RWPE2 (cell line): ENCODE results near the gene PGS1.

Experiments used
- ATAC-seq: fragments of 200-7000 bp; cut with Tn5 transposase; 3 replicates; pipeline ENCODE4 v1.9.1; 2021; ENCODE audit warnings: low read depth
- DNase-seq: peaks from one replicate; pipeline ENCODE4 v3.0.0-alpha.2; 2020; ENCODE audit warnings: low spot score
- H3K27ac ChIP-seq: fragments of 450-650 bp; 2 replicates; pipeline ENCODE4 v1.5.1; 2017; ENCODE audit warnings: mild to moderate bottlenecking; ENCODE audit not compliant: poor library complexity, severe bottlenecking
- H3K27me3 ChIP-seq: fragments of 250-450 bp; sonication (Bioruptor Pico); 2 replicates; pipeline ENCODE4 v1.5.1; 2021; ENCODE audit warnings: mild to moderate bottlenecking, moderate library complexity; ENCODE audit not compliant: insufficient read depth, poor library complexity, severe bottlenecking
- H3K36me3 ChIP-seq: fragments of 250-450 bp; sonication (Bioruptor Pico); 2 replicates; pipeline ENCODE4 v1.5.1; 2020; ENCODE audit warnings: low read depth, mild to moderate bottlenecking, moderate library complexity
- H3K4me1 ChIP-seq: fragments of 250-450 bp; sonication (Bioruptor Pico); 2 replicates; pipeline ENCODE4 v1.5.1; 2021; ENCODE audit warnings: mild to moderate bottlenecking, moderate library complexity; ENCODE audit not compliant: insufficient read depth, poor library complexity, severe bottlenecking
- H3K4me3 ChIP-seq: fragments of 250-450 bp; sonication (Bioruptor Pico); 2 replicates; pipeline ENCODE4 v1.5.1; 2021; ENCODE audit warnings: mild to moderate bottlenecking, moderate library complexity; ENCODE audit not compliant: severe bottlenecking
- H3K9me3 ChIP-seq: fragments of 250-450 bp; sonication (Bioruptor Pico); 2 replicates; pipeline ENCODE4 v1.5.1; 2021; ENCODE audit warnings: mild to moderate bottlenecking, moderate library complexity; ENCODE audit not compliant: severe bottlenecking
- TF ChIP-seq, protein P1 (sequence below): fragments of 450-650 bp; IDR thresholded peaks from one replicate; pipeline ENCODE4 v1.5.1; 2017; ENCODE audit warnings: mild to moderate bottlenecking, moderate library complexity; ENCODE audit not compliant: poor library complexity, severe bottlenecking

The PGS1 gene

DNA sequence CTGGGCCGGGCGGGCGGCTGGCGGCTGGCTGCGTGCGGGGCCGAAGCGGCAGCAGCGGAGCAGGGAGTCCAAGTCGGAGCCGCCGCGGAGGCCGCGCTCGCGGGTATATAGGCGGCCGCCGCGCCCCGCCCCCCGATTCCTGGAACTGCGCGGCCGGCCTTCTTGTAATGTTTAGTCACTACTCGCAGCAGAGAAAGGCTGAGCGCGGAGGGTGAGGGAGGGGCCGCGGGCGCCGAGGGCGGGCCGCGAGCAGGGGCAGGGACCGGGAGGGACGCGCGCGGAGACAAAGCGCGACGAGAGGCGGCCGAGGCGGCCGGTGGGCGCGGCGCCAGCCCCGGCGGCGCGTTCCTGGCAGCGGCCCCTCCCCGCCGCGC is 18.5 kb upstream of the PGS1 start, which contains the start of gene SOCS3:
TSS of gene SOCS3 (minus strand) at position 81 of the 374 bp plus-strand sequence. CDS start 982 bp downstream, outside the sequence.
- Histone ChIP-seq H3K27me3 (no peaks in the 10 kb centered on the region), H3K9me3 (no peaks in the 10 kb centered on the region), H3K36me3 (peaks cover 22% of the 10 kb centered on the region), H3K4me1 (peaks cover 27% of the 10 kb centered on the region), H3K27ac (peak within 1 kb of the TSS; percentile 60), H3K4me3 (peak within 1 kb of the TSS; percentile 83)
- DNase-seq: peak; percentile 96
- peak; percentile 57 for ATAC-seq
- TF ChIP-seq, protein P1, sequence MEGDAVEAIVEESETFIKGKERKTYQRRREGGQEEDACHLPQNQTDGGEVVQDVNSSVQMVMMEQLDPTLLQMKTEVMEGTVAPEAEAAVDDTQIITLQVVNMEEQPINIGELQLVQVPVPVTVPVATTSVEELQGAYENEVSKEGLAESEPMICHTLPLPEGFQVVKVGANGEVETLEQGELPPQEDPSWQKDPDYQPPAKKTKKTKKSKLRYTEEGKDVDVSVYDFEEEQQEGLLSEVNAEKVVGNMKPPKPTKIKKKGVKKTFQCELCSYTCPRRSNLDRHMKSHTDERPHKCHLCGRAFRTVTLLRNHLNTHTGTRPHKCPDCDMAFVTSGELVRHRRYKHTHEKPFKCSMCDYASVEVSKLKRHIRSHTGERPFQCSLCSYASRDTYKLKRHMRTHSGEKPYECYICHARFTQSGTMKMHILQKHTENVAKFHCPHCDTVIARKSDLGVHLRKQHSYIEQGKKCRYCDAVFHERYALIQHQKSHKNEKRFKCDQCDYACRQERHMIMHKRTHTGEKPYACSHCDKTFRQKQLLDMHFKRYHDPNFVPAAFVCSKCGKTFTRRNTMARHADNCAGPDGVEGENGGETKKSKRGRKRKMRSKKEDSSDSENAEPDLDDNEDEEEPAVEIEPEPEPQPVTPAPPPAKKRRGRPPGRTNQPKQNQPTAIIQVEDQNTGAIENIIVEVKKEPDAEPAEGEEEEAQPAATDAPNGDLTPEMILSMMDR: no peak

DNA sequence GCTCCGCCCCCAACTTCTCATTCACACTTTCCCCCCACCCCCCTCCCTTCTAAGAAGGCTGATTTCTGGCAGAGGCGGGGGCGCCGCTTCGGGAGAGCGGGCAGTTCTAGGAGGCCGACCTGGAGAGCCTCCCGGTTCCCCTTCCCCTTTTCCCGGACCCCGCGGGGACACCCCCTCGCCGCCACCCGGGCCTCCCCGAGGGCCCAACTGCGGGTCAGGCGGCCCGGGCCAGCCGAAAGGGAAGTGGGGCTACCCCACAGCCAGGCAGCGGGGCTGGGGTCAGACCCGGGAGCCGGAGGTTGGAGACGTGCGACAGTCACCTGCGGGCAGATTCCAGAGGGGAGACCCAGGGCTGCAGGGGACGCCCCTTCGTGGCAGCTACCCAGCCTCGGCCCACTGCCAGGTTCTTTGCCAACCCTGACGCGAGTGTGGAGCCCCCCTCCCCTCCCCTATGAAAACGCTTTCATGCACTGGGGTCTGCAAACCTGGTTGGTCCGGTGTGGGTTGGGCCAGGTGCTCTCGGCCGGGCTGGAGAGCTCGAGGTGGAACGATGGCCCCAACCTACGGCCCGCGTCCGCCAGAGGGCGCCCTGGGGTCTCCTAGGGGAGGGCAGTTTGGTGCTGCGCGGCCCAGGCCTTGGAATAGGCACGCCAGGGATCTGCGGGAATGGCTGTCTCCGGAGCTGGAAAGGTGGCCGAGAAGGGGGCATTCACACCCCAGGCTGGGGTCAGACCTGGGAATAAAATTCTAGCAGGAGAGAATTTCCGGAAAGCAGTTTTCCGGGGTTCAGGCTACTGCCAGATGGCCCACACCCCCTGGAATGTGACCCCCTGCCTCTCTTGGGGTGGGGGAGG is 17.9 kb upstream of the PGS1 start:
- H3K27ac ChIP-seq: peak overlapping the region; percentile 60
- DNase-seq: peak; percentile 93
- ATAC-seq: peak; percentile 69
- TF ChIP-seq, protein P1: peak; percentile 97
- peaks cover 22% of the 10 kb centered on the region for H3K36me3 ChIP-seq
- H3K4me3 ChIP-seq: peak overlapping the region; percentile 83
- H3K9me3 ChIP-seq: no peaks in the 10 kb centered on the region
- H3K4me1 ChIP-seq: peaks cover 27% of the 10 kb centered on the region
- no peaks in the 10 kb centered on the region for H3K27me3 ChIP-seq

DNA sequence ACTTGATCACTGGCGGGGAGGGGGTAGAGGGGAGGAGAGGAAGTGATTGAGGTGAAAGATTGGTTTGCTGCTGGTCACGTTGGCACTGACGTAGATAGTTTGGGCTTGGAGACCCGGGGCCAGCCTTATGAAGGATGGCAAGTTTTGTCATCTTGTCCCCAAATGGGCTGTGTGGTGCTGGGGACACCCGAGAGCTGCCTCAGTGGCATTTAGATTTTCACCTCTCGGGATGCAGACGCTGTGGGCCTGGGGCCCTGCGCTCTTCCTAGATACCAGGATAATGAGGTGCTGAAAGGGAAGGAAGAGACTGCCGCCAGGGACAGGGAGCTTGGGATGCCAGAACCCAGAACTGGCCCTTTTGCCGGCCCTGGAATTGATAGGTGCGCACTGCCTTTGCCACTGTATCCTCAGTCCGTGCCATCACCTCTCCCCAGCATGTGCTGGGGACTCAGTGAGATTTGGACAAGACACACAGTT is 17.2 kb upstream of the PGS1 start:
- Histone ChIP-seq H3K4me3 (no peak overlapping the region), H3K4me1 (peaks cover 21% of the 10 kb centered on the region), H3K27me3 (no peaks in the 10 kb centered on the region), H3K36me3 (peaks cover 22% of the 10 kb centered on the region), H3K27ac (no peak overlapping the region), H3K9me3 (no peaks in the 10 kb centered on the region)
- no peak for DNase-seq
- TF ChIP-seq, protein P1: no peak
- no peak for ATAC-seq

DNA sequence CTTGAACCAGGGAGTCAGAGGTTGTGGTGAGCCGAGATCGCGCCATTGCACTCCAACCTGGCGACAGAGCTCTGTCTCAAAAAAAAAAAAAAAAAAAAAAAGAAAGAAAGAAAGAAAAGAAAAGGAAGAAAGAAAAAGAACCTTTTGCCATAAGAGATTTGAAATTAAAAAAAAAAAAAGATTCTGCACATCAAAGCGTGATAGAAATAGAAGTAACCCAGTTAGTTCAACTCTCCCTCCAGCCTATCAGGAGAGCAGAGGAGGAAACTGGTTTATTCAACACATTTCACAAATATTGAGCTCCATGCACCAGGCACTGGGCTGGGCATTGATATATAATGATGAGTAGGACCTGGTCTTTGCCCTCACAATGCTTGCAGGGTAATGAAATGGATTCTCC is 16.2 kb upstream of the PGS1 start:
- TF ChIP-seq, protein P1: no peak
- DNase-seq: no peak
- H3K36me3 ChIP-seq: peaks cover 16% of the 10 kb centered on the region
- H3K27me3 ChIP-seq: no peaks in the 10 kb centered on the region
- no peak overlapping the region for H3K27ac ChIP-seq
- no peak for ATAC-seq
- no peak overlapping the region for H3K4me3 ChIP-seq
- H3K4me1 ChIP-seq: peaks cover 14% of the 10 kb centered on the region
- no peaks in the 10 kb centered on the region for H3K9me3 ChIP-seq

DNA sequence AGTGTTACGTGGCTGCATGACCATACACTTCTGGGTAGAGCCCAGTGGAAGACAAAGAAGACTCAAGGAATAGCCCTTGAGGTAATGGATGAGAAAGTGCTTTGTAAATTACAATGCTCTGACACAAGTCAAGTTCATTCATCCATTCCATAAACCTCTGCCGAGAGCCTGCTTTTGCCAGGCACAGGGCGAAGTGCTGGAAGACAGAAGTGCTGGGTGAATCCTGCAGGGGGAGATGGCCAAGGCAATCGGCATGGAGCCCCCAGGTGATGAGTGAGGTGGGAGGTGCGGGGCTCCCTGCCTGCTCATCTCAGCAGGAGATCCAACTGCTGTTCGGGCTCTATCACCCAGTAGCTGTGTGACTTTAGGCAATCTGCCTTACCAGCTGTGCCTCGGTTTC is 15.8 kb upstream of the PGS1 start:
- no peak for DNase-seq
- Histone ChIP-seq H3K27me3 (no peaks in the 10 kb centered on the region), H3K27ac (no peak overlapping the region), H3K4me3 (no peak overlapping the region), H3K4me1 (peaks cover 9% of the 10 kb centered on the region), H3K36me3 (peaks cover 12% of the 10 kb centered on the region), H3K9me3 (no peaks in the 10 kb centered on the region)
- TF ChIP-seq, protein P1: no peak
- ATAC-seq: no peak
